Stimulated activated CD4-positive, alpha-beta T cell treated with anti-CD3 and anti-CD28 coated beads, Interleukin-4, amount 100 ng/mL, for 24 hours (primary cell): Measurements from ENCODE around the gene TAS2R39.

Experiments used
- DNase-seq: peaks from one replicate; pipeline ENCODE4 v3.0.0-alpha.2; 2020

TAS2R39 gene

DNA sequence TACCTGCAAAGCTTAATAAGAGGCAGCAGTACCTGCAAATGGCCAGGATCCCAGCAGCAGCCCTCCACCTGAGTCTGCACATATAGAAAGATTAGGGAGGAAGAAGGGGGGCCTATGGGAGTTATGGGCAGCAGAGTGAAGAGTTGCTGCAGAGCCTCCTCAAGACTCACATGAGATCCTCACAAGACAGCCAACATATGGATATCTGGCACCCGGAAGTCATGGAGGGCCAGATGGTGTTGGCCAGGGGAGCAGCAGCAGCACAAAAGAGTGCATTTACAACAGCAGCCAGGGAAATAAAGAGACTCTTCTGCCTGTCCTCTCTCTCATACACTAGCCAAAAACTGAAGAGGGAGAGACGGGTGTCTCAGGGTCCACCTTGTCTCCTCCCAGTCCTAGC is 34.6 kb downstream of the TAS2R39 start:
- no peak for DNase-seq

DNA sequence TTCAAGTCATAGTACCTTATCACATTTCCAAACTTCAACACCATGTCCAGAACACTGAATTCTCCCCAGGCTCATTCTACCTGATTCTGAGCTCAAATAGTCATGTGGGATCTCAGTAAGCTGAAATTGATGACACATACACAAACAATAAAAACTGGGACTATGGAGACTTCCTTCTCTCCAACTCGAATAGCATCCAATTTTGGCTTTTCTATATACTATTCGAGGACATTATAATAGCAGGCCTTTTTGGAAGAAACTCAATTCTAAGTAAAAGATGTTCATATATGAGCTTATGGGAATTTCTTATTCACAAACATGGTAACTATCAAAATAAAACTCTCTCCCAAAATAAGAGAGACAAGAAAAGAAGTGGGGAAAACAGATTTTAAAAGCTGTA is 38.1 kb downstream of the TAS2R39 start:
- no peak for DNase-seq

DNA sequence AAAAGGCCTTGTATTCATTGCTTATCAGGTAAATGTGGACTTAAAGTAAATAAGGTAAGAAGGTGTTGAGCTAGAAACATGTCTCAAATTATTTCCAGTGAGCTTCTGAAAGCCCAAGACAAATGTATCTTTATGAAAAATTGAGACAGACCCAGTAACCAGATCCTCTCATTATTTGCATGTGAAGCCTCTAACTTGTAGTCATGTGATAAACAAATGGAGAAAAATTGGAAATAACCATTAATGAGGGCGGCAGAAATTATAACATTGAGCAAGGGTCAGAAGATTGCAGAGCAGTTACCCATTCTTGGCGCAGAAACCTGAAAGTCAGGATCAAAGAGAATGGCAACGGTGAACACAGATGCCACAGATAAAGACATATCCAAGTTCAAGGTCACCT is 38.5 kb downstream of the TAS2R39 start, which contains the start of gene TAS2R40:
TAS2R40 (plus strand) TSS at position 301 of the 400 bp plus-strand sequence; CDS start at position 343, 42 bp downstream.
- no peak for DNase-seq

DNA sequence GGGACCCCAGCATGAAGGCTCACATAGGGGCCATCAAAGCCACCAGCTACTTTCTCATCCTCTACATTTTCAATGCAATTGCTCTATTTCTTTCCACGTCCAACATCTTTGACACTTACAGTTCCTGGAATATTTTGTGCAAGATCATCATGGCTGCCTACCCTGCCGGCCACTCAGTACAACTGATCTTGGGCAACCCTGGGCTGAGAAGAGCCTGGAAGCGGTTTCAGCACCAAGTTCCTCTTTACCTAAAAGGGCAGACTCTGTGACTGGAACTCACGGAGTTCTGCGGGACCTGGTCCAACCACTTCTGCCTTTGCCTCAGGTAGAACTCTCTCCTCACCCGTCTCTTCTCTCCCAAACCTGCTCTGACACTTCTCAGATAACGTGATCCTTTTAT is 39.6 kb downstream of the TAS2R39 start:
- DNase-seq, result no peak

DNA sequence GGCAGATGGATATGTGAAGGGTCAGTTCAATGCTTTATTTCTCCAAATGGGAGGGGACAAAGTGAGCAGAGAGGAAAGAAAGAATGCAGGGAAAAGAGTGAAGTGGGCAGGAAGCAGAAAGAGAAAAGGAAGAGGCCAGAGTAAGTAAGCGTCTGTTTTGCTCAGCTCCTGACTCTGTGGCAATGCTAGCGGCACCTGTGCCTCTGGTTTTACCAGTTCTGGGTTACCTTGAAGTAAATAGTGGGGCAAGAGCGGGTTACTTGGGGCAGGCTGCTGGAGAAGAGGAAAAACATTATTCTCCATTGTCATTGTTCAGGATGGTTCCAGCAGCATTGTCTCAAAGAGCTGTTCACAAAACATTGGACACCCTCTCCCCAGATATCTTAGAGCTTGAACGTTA is 40.6 kb downstream of the TAS2R39 start:
- no peak for DNase-seq

DNA sequence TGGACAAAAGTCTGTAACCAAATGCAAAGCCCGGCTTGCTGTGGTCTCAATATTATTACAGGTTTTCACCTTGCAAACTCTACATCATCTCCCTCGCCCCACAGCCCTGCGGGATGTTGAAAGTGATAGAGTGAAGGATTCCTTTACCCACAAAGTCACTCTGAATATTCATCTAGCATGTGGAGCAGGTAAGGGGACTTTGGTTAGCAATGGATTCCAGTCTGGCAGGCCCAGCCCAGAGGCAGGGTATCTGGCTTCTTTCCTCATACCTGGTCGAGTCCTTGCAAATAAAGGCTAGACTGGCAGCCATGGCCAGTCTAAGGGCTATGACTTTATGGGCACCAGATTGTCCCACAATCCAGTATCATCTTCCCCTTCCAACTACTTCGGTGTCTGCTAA is 41.8 kb downstream of the TAS2R39 start:
- DNase-seq, result no peak

DNA sequence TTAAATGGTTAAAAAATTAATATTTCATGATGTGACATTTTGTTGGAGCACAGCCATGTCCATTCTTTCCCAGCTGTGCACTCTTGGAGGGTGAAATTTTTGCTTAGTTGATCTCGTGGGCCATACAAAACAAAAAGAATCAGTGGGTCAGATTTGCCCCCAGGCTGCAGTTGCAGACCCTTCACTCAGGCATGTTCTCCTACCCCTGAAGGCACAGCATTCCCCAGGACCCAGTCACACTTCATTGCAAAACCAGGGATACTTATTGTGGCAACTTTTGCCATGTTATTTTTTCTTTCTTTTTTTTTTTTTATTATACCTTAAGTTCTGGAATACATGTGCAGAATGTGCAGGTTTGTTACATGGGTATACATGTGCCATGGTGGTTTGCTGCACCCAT is 44.6 kb downstream of the TAS2R39 start:
- DNase-seq, result no peak

DNA sequence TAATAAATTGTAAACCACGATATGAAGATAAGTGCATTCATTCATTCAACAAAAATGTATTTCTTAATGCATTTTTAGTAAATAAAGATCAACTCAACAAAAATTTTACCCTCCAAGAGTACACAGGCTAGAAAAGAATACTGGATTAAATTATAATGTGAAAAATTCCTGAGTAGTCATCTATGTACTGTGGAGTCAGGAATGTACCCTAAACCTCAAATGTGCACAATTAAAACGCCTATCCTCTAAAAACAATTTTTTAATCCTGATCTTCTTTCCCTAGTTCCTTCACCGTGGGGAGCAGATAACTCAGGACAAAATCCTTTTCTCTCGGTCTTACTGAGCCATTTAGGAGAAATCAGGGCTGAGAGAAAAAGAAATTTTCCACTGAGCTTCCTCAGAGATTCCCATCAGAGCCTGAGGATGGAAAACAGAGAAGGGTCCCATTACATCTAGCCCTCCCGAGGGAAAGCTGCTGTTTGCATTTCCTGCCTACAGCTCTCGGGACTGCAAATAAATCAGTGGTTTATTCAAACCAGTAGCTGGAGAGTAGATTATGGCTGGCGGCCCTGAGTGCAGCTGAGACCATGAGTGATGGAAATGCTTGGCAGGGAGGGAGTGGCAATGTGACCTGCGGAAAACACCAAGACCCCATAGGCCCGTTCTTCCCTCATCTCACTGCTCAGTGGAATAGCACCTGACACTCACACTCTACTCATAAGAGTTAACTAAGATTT is 46.0 kb downstream of the TAS2R39 start:
- DNase-seq, result no peak

DNA sequence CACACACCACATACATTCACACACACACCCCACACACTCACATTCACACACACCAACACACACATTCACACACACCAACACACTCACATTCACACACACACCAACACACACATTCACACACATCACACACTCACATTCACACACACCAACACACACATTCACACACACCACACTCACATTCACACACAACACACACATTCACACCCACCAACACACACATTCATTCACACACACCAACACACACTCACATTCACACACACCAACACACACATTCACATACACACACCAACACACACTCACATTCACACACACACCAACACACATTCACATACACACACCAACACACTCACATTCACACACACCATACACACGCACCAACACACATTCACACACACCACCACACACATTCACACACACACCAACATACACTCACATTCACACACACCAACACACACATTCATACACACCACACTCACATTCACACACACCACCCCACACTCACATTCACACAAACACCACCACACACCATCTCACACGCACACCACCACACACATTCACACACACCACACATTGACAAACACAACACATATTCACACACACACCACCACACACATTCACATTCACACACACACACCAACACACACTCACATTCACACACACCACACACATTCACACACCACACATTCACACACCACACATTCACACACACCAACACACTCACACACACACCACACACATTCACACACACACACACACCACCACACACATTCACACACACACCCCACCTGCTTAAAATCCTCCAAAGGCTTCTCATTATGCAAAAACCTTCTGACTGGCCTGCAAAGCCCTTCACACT is 47.6 kb downstream of the TAS2R39 start:
- no peak for DNase-seq
